SK-N-SH treated with all-trans-retinoic acid at 6 μM for 48 hours (cell line): Measurements from ENCODE around the gene RPLP2.

Experiments used
- ATAC-seq: fragments of 200-7000 bp; cut with Tn5 transposase; 3 replicates; pipeline ENCODE4 v1.9.1; 2020; ENCODE audit warnings: mild to moderate bottlenecking, moderate library complexity
- ARNTL ChIP-seq: fragments of 450-650 bp; formaldehyde crosslinking; IDR thresholded peaks from 2 replicates; pipeline ENCODE4 v1.5.0; 2020; ENCODE audit warnings: low read depth, mild to moderate bottlenecking, moderate library complexity, borderline replicate concordance
- BACH2 ChIP-seq: fragments of 250-450 bp; sonication (Bioruptor Pico); IDR thresholded peaks from 2 replicates; pipeline ENCODE4 v1.9.0; 2021; ENCODE audit warnings: mild to moderate bottlenecking, borderline replicate concordance
- CREB5 ChIP-seq: fragments of 250-450 bp; sonication (Bioruptor Pico); IDR thresholded peaks from 2 replicates; pipeline ENCODE4 v1.5.1; 2020; ENCODE audit warnings: low read depth, mild to moderate bottlenecking, moderate library complexity
- CSRNP3 ChIP-seq: fragments of 250-450 bp; sonication (Bioruptor Pico); IDR thresholded peaks from 2 replicates; pipeline ENCODE4 v1.5.1; 2021; ENCODE audit warnings: mild to moderate bottlenecking, moderate library complexity
- ESRRG ChIP-seq: fragments of 250-450 bp; sonication (Bioruptor Pico); IDR thresholded peaks from 2 replicates; pipeline ENCODE4 v1.6.1; 2021; ENCODE audit warnings: mild to moderate bottlenecking
- GLIS3 ChIP-seq: fragments of 250-450 bp; sonication (Bioruptor Pico); IDR thresholded peaks from 2 replicates; pipeline ENCODE4 v1.5.0; 2020; ENCODE audit warnings: mild to moderate bottlenecking, moderate library complexity
- ISL1 ChIP-seq: fragments of 250-450 bp; sonication (Bioruptor Pico); IDR thresholded peaks from 2 replicates; pipeline ENCODE4 v2.1.2; 2022; ENCODE audit warnings: mild to moderate bottlenecking, moderate library complexity
- OSR1 ChIP-seq: fragments of 250-450 bp; sonication (Bioruptor Pico); IDR thresholded peaks from 2 replicates; pipeline ENCODE4 v1.8.0; 2022; ENCODE audit warnings: moderate library complexity, mild to moderate bottlenecking, inconsistent platforms
- PPARA ChIP-seq: fragments of 250-450 bp; sonication (Bioruptor Pico); IDR thresholded peaks from 2 replicates; pipeline ENCODE4 v1.5.0; 2020; ENCODE audit warnings: mild to moderate bottlenecking, borderline replicate concordance
- RARB ChIP-seq: fragments of 250-450 bp; sonication (Bioruptor Pico); IDR thresholded peaks from 2 replicates; pipeline ENCODE4 v1.8.0; 2021; ENCODE audit warnings: mild to moderate bottlenecking, moderate library complexity
- SNAI2 ChIP-seq: fragments of 250-450 bp; sonication (Bioruptor Pico); IDR thresholded peaks from 2 replicates; pipeline ENCODE4 v1.5.0; 2020; ENCODE audit warnings: mild to moderate bottlenecking, moderate library complexity
- TOX ChIP-seq: fragments of 250-450 bp; sonication (Bioruptor Pico); IDR thresholded peaks from 2 replicates; pipeline ENCODE4 v1.8.0; 2021; ENCODE audit warnings: mild to moderate bottlenecking, moderate library complexity, borderline replicate concordance
- ZC3H10 ChIP-seq: fragments of 250-450 bp; sonication (Bioruptor Pico); IDR thresholded peaks from 2 replicates; pipeline ENCODE4 v1.5.1; 2021; ENCODE audit warnings: mild to moderate bottlenecking, moderate library complexity
- ZFP3 ChIP-seq: fragments of 250-450 bp; sonication (Bioruptor Pico); IDR thresholded peaks from 2 replicates; pipeline ENCODE4 v1.5.0; 2020; ENCODE audit warnings: mild to moderate bottlenecking, moderate library complexity
- ZFP30 ChIP-seq: fragments of 450-650 bp; formaldehyde crosslinking; IDR thresholded peaks from 2 replicates; pipeline ENCODE4 v1.5.0; 2022; ENCODE audit warnings: mild to moderate bottlenecking, moderate library complexity
- ZNF565 ChIP-seq: fragments of 450-650 bp; formaldehyde crosslinking; conservative IDR thresholded peaks from 2 replicates; pipeline ENCODE4 v1.5.0; 2020; ENCODE audit warnings: low read depth, mild to moderate bottlenecking, moderate library complexity
- ZNF70 ChIP-seq: fragments of 450-650 bp; formaldehyde crosslinking; IDR thresholded peaks from 2 replicates; pipeline ENCODE4 v1.5.0; 2020; ENCODE audit warnings: mild to moderate bottlenecking, moderate library complexity
- ZNF8 ChIP-seq: fragments of 450-650 bp; formaldehyde crosslinking; IDR thresholded peaks from 2 replicates; pipeline ENCODE4 v1.5.0; 2020; ENCODE audit warnings: mild to moderate bottlenecking, moderate library complexity
- TF ChIP-seq, protein P1 (sequence below): fragments of 250-450 bp; sonication (Bioruptor Pico); IDR thresholded peaks from 2 replicates; pipeline ENCODE4 v1.8.0; 2020; ENCODE audit warnings: mild to moderate bottlenecking, moderate library complexity, borderline replicate concordance
- TF ChIP-seq, protein P2 (sequence below): fragments of 250-450 bp; sonication (Bioruptor Pico); IDR thresholded peaks from 2 replicates; pipeline ENCODE4 v1.8.0; 2021; ENCODE audit warnings: low read depth, mild to moderate bottlenecking, moderate library complexity, borderline replicate concordance
- TF ChIP-seq, protein P3 (sequence below): fragments of 250-450 bp; sonication (Bioruptor Pico); IDR thresholded peaks from 2 replicates; pipeline ENCODE4 v1.5.0; 2020; ENCODE audit warnings: mild to moderate bottlenecking, moderate library complexity

The RPLP2 gene

GRCh38 chr11:843818-844692 lies 34.3 kb downstream of the RPLP2 start:
- peak; percentile 70 for ATAC-seq
- peak; percentile 79; the same call in 1 of the 2 replicates for TF ChIP-seq ARNTL
- TF ChIP-seq ZFP3 (CRISPR knock-in tag): 0 out of 2 replicates have a peak, but pooled peaks have one; percentile 32
- TF ChIP-seq, protein P1, sequence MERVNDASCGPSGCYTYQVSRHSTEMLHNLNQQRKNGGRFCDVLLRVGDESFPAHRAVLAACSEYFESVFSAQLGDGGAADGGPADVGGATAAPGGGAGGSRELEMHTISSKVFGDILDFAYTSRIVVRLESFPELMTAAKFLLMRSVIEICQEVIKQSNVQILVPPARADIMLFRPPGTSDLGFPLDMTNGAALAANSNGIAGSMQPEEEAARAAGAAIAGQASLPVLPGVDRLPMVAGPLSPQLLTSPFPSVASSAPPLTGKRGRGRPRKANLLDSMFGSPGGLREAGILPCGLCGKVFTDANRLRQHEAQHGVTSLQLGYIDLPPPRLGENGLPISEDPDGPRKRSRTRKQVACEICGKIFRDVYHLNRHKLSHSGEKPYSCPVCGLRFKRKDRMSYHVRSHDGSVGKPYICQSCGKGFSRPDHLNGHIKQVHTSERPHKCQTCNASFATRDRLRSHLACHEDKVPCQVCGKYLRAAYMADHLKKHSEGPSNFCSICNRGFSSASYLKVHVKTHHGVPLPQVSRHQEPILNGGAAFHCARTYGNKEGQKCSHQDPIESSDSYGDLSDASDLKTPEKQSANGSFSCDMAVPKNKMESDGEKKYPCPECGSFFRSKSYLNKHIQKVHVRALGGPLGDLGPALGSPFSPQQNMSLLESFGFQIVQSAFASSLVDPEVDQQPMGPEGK: peak; percentile 76; the same call in 1 of the 2 replicates
- TF ChIP-seq PPARA (CRISPR knock-in tag): no peak
- no peak for TF ChIP-seq ESRRG (CRISPR knock-in tag)
- no peak for TF ChIP-seq TOX (CRISPR knock-in tag)
- no peak for TF ChIP-seq ZNF8 (CRISPR knock-in tag)
- TF ChIP-seq ZFP30 (CRISPR knock-in tag): no peak

DNA sequence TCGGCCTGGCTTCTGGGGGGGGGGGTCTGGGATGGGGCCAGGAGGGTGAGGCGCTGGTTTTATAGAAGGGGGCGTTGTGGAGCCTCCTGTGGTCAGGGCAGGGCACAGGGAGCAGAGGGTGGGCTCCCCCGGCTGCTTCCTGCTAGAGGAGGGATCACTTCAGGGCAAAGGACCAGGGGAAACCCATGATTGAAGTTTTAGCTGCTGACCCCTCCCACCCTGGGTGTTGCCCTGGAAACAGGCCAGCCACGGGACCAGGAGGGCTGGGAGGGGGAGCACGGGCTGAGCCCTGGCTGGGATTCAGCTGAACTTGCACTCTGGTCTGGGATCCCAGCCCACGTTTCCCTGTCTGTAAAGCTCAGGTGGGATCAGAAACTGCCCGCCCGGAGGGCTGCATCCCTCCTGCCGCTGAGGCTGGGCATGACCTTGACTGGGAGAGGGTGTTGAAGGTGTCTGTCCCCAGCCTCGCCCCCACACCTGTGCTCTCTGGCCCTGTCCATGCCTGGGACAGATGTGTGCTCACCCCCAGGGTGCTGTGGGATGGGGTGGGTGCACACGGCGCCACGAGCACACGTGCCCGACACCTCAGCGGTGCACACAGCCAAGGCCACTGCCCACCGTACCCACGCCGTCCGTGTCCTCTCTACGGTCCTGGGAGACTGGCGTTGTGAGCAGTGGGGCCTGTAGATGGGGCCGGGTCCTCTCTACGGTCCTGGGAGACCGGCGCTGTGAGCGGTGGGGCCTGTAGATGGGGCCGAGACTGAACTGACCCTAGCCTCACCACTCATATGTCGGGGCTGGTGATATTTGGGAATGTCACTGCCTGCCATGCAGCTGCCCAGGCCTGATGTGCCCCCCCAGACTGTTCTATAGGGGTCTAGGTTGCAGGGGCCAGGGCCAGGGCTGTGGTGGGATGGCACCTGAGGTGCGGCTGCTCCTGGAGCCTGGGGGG lies 35.2 kb downstream of the RPLP2 start:
- no peak for TF ChIP-seq ZC3H10 (CRISPR knock-in tag)
- no peak for TF ChIP-seq BACH2 (CRISPR knock-in tag)
- TF ChIP-seq ESRRG (CRISPR knock-in tag): no peak
- no peak for TF ChIP-seq TOX (CRISPR knock-in tag)
- TF ChIP-seq PPARA (CRISPR knock-in tag): no peak
- no peak for TF ChIP-seq ZFP3 (CRISPR knock-in tag)
- TF ChIP-seq ZNF565 (CRISPR knock-in tag): no peak
- TF ChIP-seq, protein P2, sequence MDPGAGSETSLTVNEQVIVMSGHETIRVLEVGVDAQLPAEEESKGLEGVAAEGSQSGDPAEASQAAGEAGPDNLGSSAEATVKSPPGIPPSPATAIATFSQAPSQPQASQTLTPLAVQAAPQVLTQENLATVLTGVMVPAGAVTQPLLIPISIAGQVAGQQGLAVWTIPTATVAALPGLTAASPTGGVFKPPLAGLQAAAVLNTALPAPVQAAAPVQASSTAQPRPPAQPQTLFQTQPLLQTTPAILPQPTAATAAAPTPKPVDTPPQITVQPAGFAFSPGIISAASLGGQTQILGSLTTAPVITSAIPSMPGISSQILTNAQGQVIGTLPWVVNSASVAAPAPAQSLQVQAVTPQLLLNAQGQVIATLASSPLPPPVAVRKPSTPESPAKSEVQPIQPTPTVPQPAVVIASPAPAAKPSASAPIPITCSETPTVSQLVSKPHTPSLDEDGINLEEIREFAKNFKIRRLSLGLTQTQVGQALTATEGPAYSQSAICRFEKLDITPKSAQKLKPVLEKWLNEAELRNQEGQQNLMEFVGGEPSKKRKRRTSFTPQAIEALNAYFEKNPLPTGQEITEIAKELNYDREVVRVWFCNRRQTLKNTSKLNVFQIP: no peak
- no peak for TF ChIP-seq ISL1 (CRISPR knock-in tag)
- TF ChIP-seq, protein P1: no peak
- TF ChIP-seq ZFP30 (CRISPR knock-in tag): no peak
- no peak for TF ChIP-seq CREB5 (CRISPR knock-in tag)
- TF ChIP-seq ZNF8 (CRISPR knock-in tag): no peak
- TF ChIP-seq ARNTL: no peak
- TF ChIP-seq RARB (CRISPR knock-in tag): no peak
- TF ChIP-seq OSR1: no peak
- no peak for TF ChIP-seq GLIS3 (CRISPR knock-in tag)
- no peak for TF ChIP-seq SNAI2 (CRISPR knock-in tag)
- TF ChIP-seq ZNF70 (CRISPR knock-in tag): no peak
- TF ChIP-seq, all 23 proteins: peak for 0
- ATAC-seq: peak; percentile 46

DNA sequence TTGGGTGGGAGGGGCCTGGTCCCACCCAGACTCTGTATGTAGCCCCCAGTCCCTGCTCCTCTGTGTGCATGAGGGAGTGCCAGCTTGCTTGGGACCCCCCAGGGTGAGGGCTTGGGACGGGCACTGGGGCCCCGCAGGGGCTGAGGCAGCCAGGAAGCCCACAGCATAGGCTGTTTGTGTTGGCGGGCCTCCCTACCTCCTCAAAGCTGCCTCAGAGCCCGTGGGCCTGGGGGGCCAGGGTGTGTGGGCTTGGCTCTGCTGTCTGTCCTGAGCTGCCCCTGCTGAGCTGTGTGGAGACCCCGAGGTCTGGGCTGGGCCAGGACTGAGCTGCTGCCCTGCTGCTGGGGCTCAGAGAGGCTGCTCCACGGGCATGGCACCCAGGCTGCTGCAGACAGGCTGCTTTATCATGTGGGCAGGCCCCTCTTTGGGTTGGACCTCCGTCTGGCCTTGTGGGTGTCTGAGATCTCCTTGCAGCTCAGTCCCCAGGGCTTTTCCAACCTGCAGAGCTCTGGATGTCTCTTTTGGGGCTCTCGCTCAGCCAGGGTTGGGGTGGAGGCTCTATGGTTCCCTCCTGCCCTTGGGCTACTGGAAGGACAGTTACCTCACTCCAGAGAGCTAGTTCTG lies 36.2 kb downstream of the RPLP2 start:
- no peak for ATAC-seq
- TF ChIP-seq, protein P2: no peak
- TF ChIP-seq ZFP3 (CRISPR knock-in tag): no peak
- TF ChIP-seq RARB (CRISPR knock-in tag): no peak
- TF ChIP-seq ZC3H10 (CRISPR knock-in tag): no peak
- TF ChIP-seq PPARA (CRISPR knock-in tag): no peak
- TF ChIP-seq, protein P3, sequence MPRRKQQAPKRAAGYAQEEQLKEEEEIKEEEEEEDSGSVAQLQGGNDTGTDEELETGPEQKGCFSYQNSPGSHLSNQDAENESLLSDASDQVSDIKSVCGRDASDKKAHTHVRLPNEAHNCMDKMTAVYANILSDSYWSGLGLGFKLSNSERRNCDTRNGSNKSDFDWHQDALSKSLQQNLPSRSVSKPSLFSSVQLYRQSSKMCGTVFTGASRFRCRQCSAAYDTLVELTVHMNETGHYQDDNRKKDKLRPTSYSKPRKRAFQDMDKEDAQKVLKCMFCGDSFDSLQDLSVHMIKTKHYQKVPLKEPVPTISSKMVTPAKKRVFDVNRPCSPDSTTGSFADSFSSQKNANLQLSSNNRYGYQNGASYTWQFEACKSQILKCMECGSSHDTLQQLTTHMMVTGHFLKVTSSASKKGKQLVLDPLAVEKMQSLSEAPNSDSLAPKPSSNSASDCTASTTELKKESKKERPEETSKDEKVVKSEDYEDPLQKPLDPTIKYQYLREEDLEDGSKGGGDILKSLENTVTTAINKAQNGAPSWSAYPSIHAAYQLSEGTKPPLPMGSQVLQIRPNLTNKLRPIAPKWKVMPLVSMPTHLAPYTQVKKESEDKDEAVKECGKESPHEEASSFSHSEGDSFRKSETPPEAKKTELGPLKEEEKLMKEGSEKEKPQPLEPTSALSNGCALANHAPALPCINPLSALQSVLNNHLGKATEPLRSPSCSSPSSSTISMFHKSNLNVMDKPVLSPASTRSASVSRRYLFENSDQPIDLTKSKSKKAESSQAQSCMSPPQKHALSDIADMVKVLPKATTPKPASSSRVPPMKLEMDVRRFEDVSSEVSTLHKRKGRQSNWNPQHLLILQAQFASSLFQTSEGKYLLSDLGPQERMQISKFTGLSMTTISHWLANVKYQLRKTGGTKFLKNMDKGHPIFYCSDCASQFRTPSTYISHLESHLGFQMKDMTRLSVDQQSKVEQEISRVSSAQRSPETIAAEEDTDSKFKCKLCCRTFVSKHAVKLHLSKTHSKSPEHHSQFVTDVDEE: no peak
- no peak for TF ChIP-seq SNAI2 (CRISPR knock-in tag)
- TF ChIP-seq CSRNP3: no peak
